ENCODE measurements around the gene XYLT2. TPM values are rescaled to one million over a fixed set of nuclear protein-coding genes. Genes with fewer than 3 reads are reported as not detected.

The XYLT2 gene
- total RNA-seq, 3 donors from 2014 or later: 13.6 to 27.5 (median 24.4) TPM

GRCh38 chr17:50388728-50389127 is 42.8 kb downstream of the XYLT2 start:
- Histone ChIP-seq H3K27ac (no peak overlapping the region), H3K27me3 (no peaks in the 10 kb centered on the region), H3K36me3 (peaks cover 26% of the 10 kb centered on the region), H3K4me3 (no peak overlapping the region), H3K9me3 (no peaks in the 10 kb centered on the region), H3K4me1 (no peaks in the 10 kb centered on the region)
- intact Hi-C loops (cut with DNase I; ENCODE audit: low total_unique reads): no loop called here
- DNase-seq (ENCODE audit: low spot score in 2 of 2): no peak
- TF ChIP-seq POLR2A (IDR thresholded peaks at IDR 0.05) (no peak), POLR2AphosphoS5 (IDR thresholded peaks at IDR 0.05) (no peak), CTCF (IDR thresholded peaks at IDR 0.05) (no peak)

GRCh38 chr17:50389534-50389933 is 43.6 kb downstream of the XYLT2 start:
- Histone ChIP-seq H3K36me3 (peaks cover 21% of the 10 kb centered on the region), H3K4me3 (no peak overlapping the region), H3K27me3 (no peaks in the 10 kb centered on the region), H3K9me3 (no peaks in the 10 kb centered on the region), H3K4me1 (no peaks in the 10 kb centered on the region), H3K27ac (no peak overlapping the region)
- DNase-seq (ENCODE audit: low spot score in 2 of 2): no peak
- no peak for TF ChIP-seq POLR2A (IDR thresholded peaks at IDR 0.05)
- no peak for TF ChIP-seq CTCF (IDR thresholded peaks at IDR 0.05)
- no peak for TF ChIP-seq POLR2AphosphoS5 (IDR thresholded peaks at IDR 0.05)
- intact Hi-C loops (cut with DNase I; ENCODE audit: low total_unique reads): no loop called here

GRCh38 chr17:50392621-50393020 is 46.7 kb downstream of the XYLT2 start:
- intact Hi-C loops (cut with DNase I; ENCODE audit: low total_unique reads): no loop called here
- peaks cover 0 to 12% of the 10 kb centered on the region in 2 donors for H3K4me1 ChIP-seq
- no peaks in the 10 kb centered on the region for H3K27me3 ChIP-seq
- peaks cover 14% of the 10 kb centered on the region for H3K36me3 ChIP-seq
- no peak for TF ChIP-seq POLR2A (IDR thresholded peaks at IDR 0.05)
- TF ChIP-seq POLR2AphosphoS5 (IDR thresholded peaks at IDR 0.05): no peak
- no peak for TF ChIP-seq CTCF (IDR thresholded peaks at IDR 0.05)
- DNase-seq (ENCODE audit: low spot score in 2 of 2): no peak
- H3K27ac ChIP-seq: no peak overlapping the region
- H3K9me3 ChIP-seq: no peaks in the 10 kb centered on the region
- H3K4me3 ChIP-seq: no peak overlapping the region

GRCh38 chr17:50393700-50394099 is 47.8 kb downstream of the XYLT2 start:
- no peak for DNase-seq (ENCODE audit: low spot score in 2 of 2)
- H3K4me1 ChIP-seq: peaks cover 0 to 12% of the 10 kb centered on the region in 2 donors
- intact Hi-C loops (cut with DNase I; ENCODE audit: low total_unique reads): no loop called here
- H3K4me3 ChIP-seq: no peak overlapping the region
- TF ChIP-seq POLR2A (IDR thresholded peaks at IDR 0.05) (no peak), CTCF (IDR thresholded peaks at IDR 0.05) (no peak), POLR2AphosphoS5 (IDR thresholded peaks at IDR 0.05) (no peak)
- H3K27me3 ChIP-seq: no peaks in the 10 kb centered on the region
- no peak overlapping the region for H3K27ac ChIP-seq
- H3K36me3 ChIP-seq: peaks cover 14% of the 10 kb centered on the region
- H3K9me3 ChIP-seq: no peaks in the 10 kb centered on the region

GRCh38 chr17:50394711-50395110 is 48.8 kb downstream of the XYLT2 start:
- H3K4me1 ChIP-seq: peaks cover 0 to 12% of the 10 kb centered on the region in 2 donors
- H3K4me3 ChIP-seq: no peak overlapping the region
- peaks cover 14% of the 10 kb centered on the region for H3K36me3 ChIP-seq
- H3K27ac ChIP-seq: no peak overlapping the region
- no peak for DNase-seq (ENCODE audit: low spot score in 2 of 2)
- H3K9me3 ChIP-seq: no peaks in the 10 kb centered on the region
- H3K27me3 ChIP-seq: no peaks in the 10 kb centered on the region
- TF ChIP-seq CTCF (IDR thresholded peaks at IDR 0.05): no peak
- no peak for TF ChIP-seq POLR2AphosphoS5 (IDR thresholded peaks at IDR 0.05)
- no peak for TF ChIP-seq POLR2A (IDR thresholded peaks at IDR 0.05)
- intact Hi-C loops (cut with DNase I; ENCODE audit: low total_unique reads): no loop called here

Measured in breast epithelium (tissue), 4 donors.